HG03095 (cell line): ENCODE results near the gene TNFSF11.
"Not testable (repeated sequence)": the region's sequence is repeated elsewhere in the genome, so short reads cannot be mapped to it uniquely, and the experiment has no call there.

ENCODE experiments used
- ATAC-seq: cut with Tn5 transposase; IDR thresholded peaks from one replicate; pipeline ENCODE4 v1.9.1; 2021; ENCODE audit warnings: moderate library complexity; ENCODE audit not compliant: unreplicated experiment

The TNFSF11 gene

DNA sequence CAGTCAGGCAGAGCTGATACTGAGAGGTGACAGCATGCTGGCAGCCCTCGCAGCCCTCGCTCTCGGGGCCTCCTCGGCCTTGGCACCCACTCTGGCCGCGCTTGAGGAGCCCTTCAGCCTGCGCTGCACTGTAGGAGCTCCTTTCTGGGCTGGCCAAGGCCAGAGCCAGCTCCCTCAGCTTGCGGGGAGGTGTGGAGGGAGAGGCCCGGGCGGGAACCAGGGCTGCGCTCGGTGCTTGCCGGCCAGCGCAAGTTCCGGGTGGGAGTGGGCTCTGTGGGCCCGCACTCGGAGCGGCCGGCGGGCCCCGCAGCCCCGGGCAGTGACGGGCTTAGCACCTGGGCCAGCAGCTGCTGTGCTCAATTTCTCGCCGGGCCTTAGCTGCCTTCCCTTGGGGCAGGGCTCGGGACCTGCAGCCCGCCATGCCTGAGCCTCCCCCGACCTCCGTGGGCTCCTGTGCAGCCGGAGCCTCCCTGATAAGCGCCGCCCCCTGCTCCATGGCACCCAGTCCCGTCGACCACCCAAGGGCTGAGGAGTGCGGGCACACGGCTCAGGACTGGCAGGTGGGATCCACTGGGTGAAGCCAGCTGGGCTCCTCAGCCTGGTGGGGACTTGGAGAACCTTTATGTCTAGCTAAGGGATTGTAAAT, 14.3 kb upstream of the TNFSF11 start:
- not testable (repeated sequence) for ATAC-seq

DNA sequence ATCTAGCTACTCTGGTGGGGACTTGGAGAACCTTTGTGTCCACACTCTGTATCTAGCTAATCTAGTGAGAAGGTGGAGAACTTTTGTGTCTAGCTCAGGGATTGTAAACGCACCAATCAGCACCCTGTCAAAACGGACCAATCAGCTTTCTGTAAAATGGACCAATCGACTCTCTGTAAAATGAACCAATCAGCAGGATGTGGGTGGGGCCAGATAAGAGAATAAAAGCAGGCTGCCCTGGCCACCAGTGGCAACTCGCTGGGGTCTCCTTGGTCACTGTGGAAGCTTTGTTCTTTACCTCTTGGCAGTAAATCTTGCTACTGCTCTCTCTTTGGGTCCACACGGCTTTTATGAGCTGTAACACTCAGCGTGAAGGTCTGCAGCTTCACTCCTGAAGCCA, 13.6 kb upstream of the TNFSF11 start:
- ATAC-seq = not testable (repeated sequence)

DNA sequence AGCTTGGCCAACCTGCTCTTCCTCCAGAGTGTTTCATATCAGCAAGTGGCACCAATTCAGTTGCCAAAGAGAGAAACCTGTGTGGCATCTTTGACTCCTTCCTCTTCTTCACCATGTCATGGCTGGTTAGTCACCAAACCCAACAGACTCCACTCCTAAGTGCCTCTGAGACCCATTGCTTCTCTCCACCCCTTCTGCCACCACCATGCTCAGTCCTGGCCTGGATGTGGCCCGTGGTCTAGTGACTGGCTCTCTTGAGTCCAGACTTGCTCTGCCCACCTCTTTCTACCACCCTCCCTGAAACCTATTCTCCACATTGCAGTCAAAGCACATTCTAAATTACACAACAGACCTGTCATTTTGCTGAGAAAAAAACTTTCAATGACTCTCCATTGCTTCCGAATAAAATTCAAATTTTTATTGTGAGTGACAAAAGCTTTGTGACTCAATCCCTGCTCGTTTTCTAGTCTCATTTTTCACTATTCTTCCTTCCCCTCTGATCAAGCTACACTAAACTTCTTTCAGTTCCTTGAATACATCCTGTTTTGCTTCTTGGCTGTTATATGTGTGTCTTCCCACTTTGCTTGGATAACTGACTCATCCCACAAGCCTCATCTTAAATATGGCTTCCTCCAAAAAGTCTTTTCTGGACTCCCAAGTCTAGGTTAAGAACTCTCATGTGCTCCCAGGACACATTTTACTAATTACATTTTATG, 12.0 kb upstream of the TNFSF11 start:
- no peak for ATAC-seq

DNA sequence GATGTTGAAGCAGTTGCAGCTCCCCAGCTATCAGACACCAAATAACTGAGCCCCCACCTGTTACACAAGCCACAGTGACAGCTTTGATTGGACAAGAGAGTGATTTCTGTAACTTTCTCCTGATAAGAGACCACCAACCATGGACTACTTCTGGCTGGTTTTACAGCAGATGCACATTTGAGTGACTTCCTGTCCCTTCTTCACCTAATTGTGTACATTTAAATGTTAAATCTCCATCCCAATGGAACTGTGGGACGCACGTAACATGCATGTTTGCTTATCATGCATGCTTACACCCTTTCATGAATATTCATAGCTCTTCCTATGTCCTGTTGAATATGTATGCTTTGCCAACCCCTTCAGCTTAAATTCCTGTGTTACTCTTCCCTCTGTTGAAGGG, 6.0 kb upstream of the TNFSF11 start:
- ATAC-seq = no peak

DNA sequence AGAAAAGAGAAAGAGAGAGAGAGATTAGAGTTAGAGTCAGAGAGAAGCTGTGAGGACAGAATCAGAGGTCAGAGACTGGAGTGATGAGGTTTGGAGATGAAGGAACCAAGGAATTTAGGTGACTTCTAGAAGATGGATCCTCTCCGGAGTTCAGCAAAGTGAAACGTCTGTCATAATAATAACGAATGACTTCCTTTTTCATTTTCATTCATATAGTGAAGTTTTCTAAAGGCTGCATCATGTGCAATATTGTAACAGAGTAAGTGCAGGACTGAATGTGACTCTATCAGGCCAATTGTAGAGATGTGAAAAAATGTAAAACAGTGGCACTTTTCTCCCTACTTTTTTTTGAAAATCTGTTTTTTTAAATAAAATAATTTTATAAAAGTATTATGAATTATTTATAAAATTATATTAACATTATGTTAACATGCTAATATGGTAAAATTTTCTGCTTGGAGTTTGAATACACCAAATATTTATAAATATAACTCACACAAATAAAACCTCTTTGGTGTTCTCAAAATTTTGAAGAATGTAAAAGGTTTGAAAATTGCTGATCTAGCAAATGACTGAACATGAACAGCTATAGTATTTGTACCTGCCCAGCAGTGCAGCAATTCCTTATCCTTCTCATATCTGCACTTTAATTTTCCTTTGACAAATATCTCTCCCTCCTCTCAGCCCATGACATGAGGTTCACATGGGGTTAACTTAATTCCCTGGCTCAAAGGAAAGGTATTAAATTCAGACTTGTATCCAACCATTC, 4.2 kb upstream of the TNFSF11 start:
- no peak for ATAC-seq

DNA sequence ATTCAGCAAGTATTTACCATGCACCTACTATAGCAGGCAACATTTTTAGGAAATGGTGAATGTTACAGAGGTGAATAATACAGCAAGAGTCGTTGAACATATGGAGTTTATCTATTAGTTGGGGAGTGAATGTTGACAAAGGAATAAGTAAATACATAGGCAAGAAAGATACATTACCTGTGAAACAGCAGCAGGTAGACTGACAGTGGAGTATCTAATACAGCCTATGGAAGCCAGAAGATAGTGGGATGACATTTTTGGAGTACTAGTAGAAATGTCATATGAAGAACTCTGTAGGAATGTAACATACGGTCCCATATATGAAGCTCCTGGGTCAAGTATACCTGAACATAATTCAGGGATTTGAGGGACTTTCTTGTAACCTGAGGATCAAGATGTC, 2.1 kb upstream of the TNFSF11 start:
- ATAC-seq = no peak

DNA sequence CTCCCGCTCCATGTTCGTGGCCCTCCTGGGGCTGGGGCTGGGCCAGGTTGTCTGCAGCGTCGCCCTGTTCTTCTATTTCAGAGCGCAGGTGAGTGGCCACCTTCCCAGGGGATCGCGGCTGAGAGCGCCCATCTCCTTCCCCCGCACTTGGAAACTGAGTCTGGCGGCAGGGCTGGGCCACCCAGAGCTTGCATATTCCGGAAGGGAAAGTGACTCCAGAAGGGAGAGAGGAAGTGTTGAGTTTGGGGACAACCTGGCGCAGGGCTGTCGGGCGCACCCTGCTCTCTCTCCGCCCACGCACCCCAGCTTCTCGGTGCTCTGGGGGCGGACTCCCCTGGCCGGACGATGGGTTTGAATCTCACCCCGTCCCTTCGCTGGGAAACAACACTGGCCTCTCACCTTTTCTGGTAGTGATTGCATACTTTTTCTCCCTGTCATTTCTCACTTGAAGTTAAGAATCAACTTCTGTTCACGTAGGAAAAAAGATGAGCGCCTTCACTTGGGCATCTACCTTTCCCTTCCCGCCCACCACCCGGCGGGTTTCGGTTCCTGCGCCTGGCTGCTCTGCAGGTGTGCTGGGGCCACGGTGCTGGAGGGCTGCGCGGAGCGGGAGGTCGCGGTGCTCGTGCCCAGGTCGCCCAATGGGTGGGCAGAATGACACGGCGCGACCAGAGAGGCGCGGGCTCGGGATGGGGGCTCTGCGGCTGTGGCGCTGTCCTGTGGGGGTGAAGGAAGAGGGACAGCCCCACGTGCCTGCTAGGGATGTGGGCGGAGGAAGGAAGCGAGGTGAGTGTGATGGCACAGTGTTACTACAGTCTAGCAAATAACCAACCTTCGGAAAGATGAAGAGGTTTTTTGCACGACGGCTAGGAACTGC, 721 bp downstream of the TNFSF11 start:
- ATAC-seq = peak; percentile 52

DNA sequence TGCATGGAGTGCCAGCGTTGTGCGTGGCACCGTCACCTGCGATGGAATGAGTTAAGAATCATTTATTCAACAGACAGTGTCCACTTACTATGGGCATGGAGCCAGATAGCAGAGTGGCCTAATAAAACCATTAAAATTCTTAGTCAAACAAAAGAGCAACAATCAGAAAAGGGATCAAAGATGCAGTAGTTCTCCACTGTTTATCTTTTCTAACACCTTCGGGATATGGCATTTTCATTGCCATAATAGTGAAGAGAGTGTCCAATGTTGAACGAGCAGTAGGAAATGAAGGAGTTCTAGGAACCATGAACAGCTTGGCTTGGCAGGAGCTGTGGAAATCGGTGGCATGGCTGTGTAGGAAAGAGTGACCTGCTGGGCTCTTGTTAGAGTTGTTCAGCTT, 2.0 kb downstream of the TNFSF11 start:
- no peak for ATAC-seq

DNA sequence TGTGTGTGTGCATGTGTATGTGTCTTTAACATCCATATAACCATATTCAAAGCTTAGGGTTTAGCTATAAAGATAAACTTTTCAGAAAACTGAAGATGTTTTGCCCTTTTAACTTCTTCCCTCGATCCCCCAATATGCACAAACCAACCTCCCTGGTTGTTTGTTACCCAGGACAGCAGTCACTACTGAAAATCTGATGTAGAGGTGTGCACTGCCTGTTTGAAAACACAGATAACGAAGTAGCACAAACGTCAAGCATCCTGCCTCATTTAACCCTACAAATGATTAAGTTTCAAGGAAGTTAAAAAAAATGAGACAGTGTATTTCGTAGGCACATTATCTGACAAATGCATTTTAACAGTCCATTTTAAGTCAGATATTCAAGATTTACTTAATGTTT, 3.6 kb downstream of the TNFSF11 start:
- no peak for ATAC-seq

DNA sequence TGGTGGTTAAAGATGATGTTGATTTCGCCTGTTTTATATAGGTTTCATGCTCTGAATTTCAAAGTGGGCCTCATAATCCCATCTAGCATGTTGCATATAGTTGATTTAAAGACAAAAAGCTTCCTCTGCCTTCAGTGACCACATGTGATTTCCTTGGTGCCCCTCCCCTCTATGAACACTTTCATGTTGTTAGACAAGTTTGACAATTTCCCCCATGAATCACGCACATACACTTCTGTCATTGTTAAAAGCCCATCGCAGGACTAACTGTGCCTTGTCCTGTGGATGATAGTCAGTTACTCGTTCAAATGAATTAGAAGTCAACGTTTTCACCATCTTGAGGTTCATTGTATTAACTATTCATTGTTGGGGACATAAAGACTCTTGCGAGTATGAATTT, 6.7 kb downstream of the TNFSF11 start:
- no peak for ATAC-seq

DNA sequence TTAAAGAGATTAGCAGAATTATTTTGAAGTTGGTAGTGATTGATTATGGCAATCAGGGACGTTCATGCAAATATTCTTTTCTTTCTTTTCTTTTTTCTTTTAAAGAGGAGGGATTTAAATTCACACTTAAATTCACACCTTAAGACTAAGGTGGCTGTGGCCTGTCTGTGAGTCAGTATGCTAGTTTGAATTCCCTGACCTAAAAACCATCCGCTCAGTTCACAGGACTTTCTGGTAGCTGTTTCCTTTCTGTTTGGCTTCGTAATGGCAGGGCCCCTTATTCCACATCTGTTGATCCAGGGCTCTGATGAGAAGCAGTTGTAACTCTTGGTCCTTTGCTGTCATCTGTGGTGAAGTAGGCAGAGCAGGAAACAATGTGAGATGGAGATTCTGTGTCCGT, 7.5 kb downstream of the TNFSF11 start:
- ATAC-seq = no peak

DNA sequence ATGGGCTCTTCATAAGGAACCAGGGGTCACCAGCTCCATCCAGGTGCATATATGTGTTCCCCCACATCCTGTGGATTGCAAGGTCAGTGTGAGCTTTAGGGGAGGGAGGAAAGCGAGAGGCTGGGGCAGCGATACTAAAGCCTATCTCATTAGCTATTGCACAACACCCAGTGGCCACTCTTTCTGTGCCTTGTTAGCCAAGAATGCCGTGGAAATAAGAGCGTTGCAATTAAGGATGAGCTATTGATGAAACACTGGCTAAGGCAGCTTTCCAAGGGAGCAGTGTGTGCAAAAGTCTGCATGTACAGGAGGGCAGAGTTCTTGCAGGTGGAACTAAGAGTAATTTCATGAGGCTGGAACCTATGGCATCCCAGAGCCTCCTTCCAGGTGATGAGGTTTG, 17.6 kb downstream of the TNFSF11 start:
- no peak for ATAC-seq

DNA sequence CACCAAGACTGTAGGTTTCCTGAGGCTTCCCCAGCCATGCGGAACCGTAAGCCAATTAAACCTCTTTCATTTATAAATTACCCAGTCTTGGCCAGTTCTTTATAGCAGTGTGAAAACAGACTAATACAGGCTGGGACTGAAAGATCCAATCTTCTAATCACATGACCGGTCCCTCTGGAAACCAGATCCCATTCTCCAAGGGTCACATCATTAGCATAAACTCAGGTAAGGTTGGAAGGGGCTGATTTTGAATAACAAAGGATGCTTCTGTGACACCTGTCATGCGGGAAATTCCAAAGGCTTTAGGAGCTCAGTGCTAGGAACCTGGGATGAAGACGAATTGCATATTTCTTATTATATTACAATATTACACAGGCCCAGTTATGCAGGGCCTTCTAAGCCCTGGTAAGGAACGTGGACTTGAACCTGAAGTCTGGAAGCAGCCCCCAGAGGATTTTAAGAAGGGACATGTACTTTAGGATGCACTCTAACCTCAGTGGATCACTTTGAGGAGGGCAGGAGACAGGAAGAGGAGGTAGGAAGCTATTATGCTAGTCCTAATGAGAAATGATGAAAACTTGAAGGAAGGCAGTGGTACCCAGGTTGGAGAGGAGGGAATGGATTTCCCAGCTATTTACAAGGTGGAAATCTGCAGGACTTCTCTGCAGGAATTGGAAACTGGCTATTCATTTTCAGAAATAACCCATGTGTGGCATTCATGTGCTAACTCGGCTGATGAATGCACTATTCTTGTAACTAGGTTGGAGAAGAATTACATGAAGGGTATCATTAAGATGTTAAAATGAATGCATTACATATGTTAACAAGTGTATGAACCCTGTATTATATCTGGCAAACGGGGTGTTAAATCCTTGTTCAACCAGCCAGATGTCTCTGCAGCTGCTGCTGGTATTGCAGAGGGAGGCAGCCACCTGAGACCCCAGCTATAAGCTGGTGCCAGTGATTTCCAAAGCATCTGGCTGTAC, 19.3 kb downstream of the TNFSF11 start:
- ATAC-seq = no peak

DNA sequence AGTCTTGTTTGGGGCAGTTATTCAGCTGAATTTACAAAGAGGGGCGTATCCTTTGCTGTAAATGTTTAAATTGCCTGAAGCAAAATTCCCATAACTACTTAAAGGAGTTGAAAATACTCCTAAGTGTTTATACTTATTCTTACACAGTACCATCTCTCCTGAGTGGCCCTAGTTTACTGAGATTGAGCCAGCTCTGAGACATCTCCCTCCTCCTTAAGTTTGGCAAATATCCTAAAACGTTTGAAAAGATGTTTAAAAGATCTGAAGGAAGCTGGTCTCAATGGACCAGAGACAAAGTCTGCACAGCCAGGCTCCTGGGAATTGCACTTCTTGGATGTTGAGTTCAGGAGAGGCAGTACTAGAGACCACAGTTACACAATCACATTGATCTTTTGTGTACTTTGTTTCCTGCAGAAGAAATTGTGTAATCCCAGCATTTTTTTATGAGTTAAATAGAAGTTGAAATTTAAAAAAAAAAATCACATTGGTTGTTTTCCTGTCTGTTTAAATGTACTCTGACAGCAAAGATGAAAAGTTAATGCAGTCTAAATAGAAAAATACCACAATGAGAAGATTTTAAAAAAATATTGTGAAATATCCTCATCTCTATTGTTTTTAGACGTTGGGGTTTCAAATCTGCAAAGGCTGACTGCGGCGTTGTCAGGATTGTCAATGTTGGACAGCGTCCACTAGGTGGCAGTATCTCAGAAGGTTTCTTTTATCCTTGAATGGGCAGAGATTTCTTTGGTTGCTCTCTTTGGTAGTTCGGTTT, 20.7 kb downstream of the TNFSF11 start:
- no peak for ATAC-seq

DNA sequence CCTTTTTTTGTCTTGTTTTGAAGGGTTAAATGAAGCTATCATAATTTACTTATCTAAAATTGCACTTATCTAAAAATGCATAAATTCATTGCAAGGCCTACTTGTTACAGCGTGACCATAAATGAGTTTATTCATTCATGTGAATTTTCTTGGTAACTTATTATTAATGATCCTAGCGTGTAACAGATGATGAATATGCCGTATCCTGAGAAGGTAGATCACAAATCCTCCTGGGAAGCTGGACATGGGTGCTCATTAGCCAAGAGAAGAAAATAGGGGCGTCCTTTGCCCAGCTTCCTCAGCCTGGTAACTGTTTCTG, 21.3 kb downstream of the TNFSF11 start:
- no peak for ATAC-seq

DNA sequence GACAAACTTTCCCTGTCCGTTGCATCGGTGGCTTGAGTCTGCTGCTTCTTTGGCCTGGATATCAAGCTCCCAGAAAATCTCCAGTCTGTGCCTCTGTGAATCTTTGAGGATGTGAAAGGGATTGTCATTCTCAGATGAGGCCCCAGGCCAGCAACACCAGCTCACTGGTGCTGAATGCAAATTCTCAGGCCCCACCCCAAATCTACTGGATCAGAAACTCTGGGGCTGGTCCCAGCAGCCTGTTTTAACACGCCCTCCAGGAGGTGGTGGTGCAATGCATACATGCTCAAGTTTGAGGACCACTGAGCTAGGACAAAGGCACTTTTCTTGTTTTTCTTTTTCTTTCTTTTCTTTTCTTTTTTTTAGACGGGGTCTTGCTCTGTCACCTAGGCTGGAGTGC, 23.6 kb downstream of the TNFSF11 start:
- ATAC-seq = no peak

DNA sequence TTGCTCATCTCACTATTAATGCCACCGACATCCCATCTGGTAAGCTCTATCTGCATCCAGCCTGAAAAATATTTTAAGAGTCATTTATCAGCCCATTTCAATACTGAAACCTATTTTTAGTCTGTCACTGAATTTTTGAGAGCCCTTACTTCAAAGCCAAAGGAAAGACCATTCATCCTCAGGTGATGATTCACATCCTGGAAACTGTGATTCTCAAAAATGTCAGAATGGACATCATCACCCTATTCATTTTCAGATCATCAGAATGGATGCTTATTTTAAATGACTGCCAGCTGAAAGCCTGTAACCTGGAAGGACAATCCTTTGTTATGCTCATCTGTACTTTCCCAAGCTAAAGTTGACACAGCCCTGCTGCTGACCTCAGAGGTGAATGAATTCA, 27.0 kb downstream of the TNFSF11 start:
- no peak for ATAC-seq

DNA sequence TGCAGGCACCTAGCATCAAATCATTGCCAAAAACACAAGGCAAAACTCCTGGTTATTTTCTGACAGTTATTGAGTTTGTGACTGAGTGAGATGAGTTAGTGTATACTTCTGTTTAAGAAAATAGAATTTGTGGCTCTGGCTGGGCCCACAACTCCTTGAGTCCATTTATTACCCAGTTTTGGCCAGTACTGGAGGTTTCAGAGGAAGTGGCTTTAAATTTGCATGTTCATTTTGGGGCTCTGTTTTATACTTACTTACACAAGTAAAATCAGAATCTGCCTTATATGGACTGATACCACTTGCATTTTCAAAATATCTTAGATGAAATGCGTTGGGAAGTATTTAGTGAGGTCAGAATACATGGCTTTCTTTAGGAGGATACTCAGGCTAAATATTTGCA, 29.0 kb downstream of the TNFSF11 start:
- ATAC-seq = peak; percentile 66

DNA sequence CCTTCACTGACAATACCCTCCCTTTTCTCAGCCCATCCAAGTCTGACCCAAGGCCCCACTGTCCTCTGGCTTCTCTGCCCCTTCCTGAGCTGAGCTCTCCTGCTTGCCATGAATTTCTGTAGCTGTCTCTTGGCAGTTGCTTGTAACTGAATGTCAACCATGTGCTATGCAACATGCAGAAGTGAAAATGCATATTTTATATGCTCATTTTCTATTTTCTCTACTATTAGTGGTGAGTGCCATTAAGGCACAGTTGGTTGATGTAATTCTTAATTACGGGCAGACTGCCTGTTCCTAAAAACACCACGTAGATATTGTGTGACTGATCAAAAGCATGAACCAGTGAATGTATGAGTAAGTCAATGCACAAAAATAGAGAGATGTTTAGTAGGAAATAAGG, 29.6 kb downstream of the TNFSF11 start:
- ATAC-seq = no peak
